Non-pigmented ciliary epithelial cell (primary cell): ENCODE results near the gene ANTXR1.

Experiments
- DNase-seq: peaks from one replicate; pipeline ENCODE4 v3.0.0-alpha.2; 2010; ENCODE audit warnings: low read depth

Gene ANTXR1

DNA sequence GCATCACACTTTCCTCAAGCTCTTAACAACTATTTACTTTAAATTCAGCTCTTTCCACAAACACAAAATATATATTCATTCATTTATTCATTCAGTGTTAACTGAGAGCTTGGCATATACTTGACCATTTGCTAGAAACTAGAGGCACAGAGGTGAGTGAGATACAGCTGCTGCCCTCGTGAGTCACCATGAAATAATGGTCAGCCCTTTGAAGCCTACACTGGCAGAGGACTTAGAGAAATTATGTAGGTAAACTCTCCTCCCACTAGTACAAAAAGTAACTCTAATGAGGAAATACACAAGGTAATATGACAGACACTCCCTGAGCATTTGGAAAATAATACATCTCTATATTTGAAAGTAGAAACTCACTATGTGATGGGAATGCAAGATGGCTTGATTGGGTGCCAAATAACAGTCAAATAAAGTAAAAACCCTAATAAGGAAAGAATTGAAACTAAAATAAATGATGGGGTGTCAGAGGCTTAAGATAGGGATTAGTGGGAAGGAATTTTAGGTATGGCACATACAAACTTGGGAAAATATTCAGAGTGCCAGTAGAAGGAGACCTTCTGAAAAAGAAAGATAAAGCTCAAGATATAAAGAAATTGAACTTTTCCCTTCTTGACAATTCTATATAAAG, 61.1 kb downstream of the ANTXR1 start:
- DNase-seq: no peak

DNA sequence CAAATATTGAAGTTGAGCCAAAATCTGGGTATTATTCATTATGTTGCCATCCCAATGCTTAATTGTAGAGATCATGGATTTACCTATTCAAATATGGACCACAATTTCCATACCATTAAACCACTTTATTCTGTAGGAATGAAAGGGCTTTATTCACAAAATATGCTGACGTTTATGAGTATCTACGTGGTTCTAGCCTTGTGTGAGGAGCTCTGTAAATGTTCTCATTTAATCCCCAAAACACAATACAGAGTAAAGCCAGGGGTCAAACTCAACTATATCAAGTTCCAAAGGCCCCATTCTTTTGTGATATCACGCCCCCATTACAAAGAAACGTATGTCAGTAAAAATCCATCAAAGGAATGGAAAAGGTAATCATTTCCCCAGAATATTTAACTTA, 61.9 kb downstream of the ANTXR1 start:
- no peak for DNase-seq

DNA sequence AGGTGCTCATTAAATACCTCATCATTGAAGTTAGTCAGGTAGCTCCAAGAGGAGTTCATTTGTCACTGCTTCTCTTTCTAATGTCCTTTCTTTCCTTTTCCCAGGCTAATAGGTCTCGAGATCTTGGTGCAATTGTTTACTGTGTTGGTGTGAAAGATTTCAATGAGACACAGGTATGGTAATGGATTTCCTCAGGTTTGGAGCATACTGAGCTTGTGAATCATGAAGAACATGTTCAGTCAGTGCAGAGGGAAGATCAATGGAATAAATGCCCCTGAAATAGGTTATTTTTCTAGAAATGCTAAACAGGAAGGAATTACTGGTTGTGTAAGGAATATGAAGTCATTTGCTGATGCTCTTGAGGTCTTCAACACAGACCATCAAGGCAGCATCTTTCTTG, 62.5 kb downstream of the ANTXR1 start:
- DNase-seq: no peak

DNA sequence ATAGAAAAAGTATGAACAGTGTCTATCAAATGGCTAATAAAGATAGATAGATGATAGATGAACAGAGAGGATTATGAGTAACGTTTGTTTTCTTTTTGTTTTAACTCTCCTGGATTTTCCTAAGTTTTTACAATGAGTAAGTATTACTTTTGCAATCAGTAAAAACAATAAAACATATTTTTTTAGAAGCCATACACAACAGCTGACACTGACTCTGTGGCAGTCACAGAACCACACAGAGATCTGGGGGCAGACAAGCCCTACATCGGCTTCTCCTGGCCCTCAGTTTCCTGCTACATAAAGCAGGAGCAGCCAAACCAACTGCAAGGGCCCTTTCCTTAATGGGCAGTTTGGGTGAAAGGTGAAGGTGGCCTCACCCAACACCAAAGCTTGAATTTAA, 63.6 kb downstream of the ANTXR1 start:
- no peak for DNase-seq

GRCh38 chr2:69077252-69077950, 64.4 kb downstream of the ANTXR1 start:
- no peak for DNase-seq

DNA sequence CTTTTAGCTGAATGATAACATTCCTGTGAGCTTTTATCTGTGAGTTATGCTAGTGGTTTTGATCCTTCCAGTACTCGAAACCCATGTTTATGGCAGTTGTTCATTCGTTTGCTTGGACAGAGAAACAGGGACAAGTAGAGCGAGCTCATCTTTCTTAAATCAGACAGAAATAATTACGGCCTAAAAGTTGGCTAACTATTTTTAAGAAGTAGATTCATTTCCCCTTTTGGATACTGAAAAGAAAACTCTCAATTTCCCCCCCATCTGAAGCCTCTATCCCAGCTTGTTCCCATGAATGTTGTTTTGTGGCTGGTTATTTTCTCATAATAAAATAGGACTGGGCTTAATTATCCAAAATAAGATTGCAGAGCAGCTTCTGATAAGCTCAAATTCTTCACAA, 67.1 kb downstream of the ANTXR1 start:
- DNase-seq: no peak

DNA sequence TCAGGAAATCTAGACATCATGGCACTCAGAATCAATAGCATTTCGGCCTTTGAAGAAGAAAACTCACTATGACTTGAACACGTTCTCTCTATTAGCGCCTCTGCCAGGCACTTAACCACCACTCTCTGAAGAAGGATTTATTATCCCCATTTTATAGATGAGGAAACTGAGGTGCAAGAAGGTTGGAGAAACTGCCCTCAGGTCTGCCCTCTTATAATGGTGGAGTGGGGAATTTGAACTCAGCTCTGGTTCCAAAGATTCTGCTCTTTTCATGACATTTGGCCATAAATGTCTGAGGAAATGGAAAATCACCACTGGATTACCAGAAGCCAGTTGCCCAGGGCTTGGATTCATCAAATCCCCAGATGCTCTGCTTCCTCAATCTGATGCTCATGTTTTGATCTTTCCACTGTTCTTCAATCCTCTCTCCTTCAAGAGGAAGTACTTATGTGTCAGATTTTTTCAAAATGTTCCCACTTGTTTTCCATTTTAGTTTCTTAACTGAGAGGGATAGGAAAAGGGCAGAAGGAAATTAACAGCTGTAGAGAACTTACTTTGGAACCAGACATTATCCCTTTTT, 68.1 kb downstream of the ANTXR1 start:
- DNase-seq: no peak

- no peak for DNase-seq
These were observed 68.8 kb downstream of the ANTXR1 start for GRCh38 chr2:69081757-69082156.

GRCh38 chr2:69082430-69082997, 69.5 kb downstream of the ANTXR1 start:
- peak; percentile 71 for DNase-seq

- no peak for DNase-seq
These were observed 70.3 kb downstream of the ANTXR1 start for GRCh38 chr2:69083235-69083748.

GRCh38 chr2:69084492-69084891, 71.5 kb downstream of the ANTXR1 start:
- DNase-seq: no peak

DNA sequence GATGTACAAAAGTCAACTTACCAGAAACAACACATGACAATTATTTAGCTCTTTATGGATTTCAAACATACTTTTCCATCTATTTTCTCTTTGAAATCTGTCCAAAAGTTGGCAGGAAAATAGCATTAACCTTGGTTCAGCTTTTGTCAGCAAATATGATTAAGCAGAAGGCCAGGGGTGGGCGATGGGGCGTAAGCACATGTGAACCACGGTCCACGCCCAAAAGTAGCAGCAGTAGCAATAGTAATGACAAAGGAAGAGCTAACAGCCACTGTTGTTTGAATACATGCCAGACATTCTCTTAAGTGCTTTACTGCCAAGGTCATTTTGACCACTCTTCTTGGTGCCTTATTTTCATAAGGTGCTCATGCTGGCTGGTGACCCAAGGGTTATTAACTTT, 73.5 kb downstream of the ANTXR1 start:
- DNase-seq: no peak

DNA sequence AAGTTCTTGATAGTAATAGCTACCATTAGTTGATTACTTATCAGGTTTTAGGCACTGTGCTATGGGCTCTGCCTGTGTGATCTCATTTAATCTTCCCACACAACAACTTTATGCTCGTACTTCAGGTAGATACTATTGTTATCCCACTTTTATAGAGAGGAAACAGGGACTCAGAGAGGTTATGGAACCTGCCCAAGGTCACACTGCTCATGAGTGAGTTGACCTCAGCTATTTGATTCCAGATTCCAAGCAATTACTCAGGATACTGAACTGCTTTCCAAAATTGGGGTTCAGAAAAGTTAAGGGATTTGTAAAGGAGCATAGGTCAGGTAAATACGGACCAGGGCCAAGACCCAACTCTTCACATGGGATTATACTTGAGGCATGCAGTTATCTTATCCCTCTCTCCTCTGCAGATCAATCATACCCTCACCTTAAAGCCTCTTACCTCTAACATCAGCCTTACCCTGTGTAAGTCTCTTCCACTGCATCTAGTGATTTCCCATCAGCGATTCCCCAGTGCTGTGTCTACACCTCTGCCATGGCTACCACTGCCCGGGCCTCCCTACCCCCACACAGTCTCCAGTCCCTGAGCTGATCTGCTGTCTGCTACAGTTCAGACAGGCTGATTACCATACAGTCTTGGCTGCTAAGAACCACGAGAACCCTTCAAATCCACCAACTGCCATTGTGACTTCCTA, 74.4 kb downstream of the ANTXR1 start:
- DNase-seq: no peak

- no peak for DNase-seq
These were observed 74.9 kb downstream of the ANTXR1 start for GRCh38 chr2:69087912-69088240.

DNA sequence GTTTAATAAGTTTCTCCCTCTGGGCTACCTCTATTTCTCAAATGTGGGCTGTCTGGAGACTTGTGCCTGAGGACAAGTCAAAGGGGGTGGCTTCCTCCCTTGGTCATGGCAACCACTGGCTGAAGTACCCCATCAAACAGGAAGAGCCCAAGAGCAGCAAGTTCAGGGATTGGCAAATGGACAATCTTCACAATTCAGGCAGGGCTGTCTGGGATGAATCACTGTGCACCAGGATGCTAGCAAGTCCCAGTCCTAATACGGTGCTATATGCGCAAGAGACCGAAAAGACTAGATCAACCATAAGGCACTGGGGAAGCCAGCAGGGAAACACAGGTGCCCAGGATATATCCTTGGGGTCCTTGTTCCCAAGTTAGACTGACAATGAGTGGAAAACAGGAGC, 75.5 kb downstream of the ANTXR1 start:
- DNase-seq: no peak

DNA sequence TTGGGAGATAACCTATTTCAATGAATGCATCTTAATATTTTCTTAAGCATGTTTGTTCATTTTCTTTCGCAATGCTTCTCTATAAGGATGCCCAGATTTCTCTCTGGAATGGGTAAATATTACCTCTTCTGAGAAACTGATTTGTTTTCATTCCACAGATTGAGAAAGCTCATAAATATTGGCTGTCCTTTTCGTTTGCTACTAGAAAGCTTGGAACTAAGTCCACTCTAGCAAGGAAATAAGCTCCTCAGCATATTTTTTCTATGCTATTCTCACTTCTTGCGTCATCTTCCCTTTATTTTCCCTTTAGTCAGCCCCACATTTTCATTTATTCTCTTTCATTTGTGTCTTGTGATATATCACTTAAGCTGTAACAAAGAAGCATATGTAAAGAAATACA, 76.3 kb downstream of the ANTXR1 start:
- no peak for DNase-seq

DNA sequence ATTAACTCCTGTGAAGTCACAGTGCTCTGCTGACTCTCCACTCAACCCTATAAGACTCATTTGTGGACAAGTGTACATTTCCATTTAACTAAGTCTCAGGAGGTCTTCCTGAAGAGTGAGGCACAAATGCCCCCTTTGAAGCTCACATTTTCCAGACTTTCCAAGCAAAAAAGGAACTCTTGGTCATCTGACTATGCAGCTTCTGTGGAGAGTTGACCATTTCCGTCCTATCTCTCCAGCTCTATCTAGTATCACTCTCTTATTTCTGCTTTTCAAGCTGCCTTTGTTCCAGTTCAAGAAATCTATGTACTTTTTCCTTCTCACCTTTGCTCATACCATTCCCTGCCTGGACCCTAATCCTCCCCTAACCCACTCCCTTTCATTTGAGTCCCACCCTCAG, 77.0 kb downstream of the ANTXR1 start:
- no peak for DNase-seq

DNA sequence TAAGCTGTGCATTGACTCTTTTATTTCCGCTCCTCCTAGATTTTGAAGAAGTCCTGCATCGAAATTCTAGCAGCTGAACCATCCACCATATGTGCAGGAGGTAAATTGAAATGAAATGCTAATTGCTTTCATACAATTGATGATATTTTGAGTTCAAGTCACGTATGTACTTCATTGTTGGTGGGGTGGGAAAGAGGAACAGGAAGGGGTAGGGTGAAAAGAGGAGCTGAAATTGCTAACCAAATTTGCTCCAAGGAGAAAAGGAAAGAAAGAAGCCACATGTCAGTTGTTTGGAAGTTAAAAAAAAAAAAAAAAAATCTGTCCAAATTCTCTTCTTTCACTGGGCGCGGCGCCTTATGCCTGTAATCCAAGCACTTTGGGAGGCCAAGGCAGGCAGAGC, 77.8 kb downstream of the ANTXR1 start:
- no peak for DNase-seq

- DNase-seq: no peak
These were observed 79.9 kb downstream of the ANTXR1 start for GRCh38 chr2:69092857-69093256.

DNA sequence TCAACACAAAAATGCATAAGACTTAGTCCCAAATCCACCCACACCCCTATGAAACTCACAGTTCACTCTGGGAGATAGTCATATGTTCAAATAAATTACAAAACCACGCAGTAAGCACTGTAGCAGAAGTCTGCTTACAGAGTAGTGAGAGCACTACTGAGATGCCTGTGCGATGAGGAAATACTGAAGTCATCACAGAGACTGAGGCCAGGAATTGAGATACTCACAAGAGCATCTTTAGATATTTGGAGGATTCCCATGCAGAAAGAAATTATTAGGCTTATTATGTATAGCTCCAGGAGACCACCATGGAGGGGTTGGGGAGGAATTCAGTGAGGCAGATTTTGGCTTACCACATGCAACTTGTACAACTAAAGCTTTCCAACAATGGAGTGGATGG, 82.3 kb downstream of the ANTXR1 start:
- peak; percentile 65 for DNase-seq

- no peak for DNase-seq
These were observed 83.5 kb downstream of the ANTXR1 start for GRCh38 chr2:69096326-69097095.

DNA sequence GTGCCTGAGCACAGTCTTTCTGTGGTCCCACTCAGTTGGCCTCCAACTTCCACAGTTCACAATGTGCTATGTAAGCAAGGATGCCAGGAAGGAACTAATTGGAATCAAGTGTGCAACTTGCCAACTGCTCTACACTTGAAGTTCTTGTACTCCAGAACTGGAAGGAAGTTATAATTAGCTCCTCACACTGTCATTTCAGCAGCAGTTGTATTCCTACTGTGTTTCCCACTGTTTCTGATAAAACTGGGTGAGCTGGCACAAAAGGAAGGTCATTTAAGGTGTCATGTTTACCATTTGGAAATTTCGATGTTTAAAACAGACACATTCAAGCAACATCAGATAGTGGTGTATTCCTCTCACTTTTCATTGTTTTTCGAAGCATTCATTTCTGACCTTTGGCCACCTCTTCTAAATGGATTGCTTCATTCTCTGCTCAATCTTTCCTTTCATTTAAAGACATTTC, 84.2 kb downstream of the ANTXR1 start:
- DNase-seq: no peak
